Measurements from ENCODE around the gene WDR74. TPM values are rescaled to one million over a fixed set of nuclear protein-coding genes. Genes with fewer than 3 reads are reported as not detected.

The WDR74 gene
- 146 and 260 TPM in 2 replicates for total RNA-seq (2011; cell fraction: chromatin; rRNA removed; ENCODE audit: low replicate concordance)
- total RNA-seq (2011; cell fraction: nucleolus; rRNA removed), result 230 and 252 TPM in 2 replicates
- total RNA-seq (2011; cell fraction: nucleoplasm; rRNA removed), result 260 and 399 TPM in 2 replicates
- total RNA-seq (2014; rRNA removed) (210 and 239 TPM in 2 replicates), total RNA-seq (2014; rRNA removed; fragmentation: Illumina TruSeq; extraction: Trizol) (94.6 and 112 TPM in 2 replicates), total RNA-seq (2015; rRNA removed; fragmentation: Illumina TruSeq; extraction: Trizol) (122 and 128 TPM in 2 replicates), total RNA-seq (2021) (136 TPM in 2 replicates), polyA plus RNA-seq (2011; rRNA removed) (87.2 and 92.0 TPM in 2 replicates), polyA plus RNA-seq (2014; fragmentation: Illumina TruSeq; extraction: Trizol) (114 and 118 TPM in 2 replicates), polyA plus RNA-seq (2014; fragmentation: Nextera tagmentation; extraction: Ambion mirVana) (10 to 100 TPM; 32.7 to 46.2 TPM), polyA plus RNA-seq (2014; rRNA removed) (165 and 208 TPM in 2 replicates), polyA minus RNA-seq (2011; rRNA and poly(A)+ RNA removed) (96.2 and 110 TPM in 2 replicates), Bru-seq, nascent RNA (percentile 95 among the genes with signal in this experiment), BruChase-seq, experiment 1, labeled RNA remaining after a 2-hour chase (percentile 90 among the genes with signal in this experiment), BruChase-seq, experiment 2, labeled RNA remaining after a 6-hour chase (percentile 91 among the genes with signal in this experiment)
- polyA plus RNA-seq (2011; cell fraction: cytosol; rRNA removed), result 101 and 156 TPM in 2 replicates
- 223 and 302 TPM in 2 replicates for polyA plus RNA-seq (2011; cell fraction: nucleus; rRNA removed)
- polyA plus RNA-seq (2012), result 75.1 and 119 TPM in 2 replicates
- 51.0 and 53.7 TPM in 2 replicates for polyA minus RNA-seq (2011; cell fraction: cytosol; rRNA and poly(A)+ RNA removed)
- polyA minus RNA-seq (2011; cell fraction: nucleus; rRNA and poly(A)+ RNA removed), result 178 and 418 TPM in 2 replicates
- long read RNA-seq, experiment 1, transcript WDR74-201 (11 exons, 1,289 nt), result major isoform, 228 of 286 reads
- long read RNA-seq, experiment 1, partial matches to known transcripts, result 30 of 286 reads
- long read RNA-seq, experiment 1, other reads (novel, unspliced or antisense), result 23 of 286 reads
- long read RNA-seq, experiment 2, transcript WDR74-201 (11 exons, 1,289 nt), result major isoform, 101 of 154 reads
- long read RNA-seq, experiment 2, partial matches to known transcripts, result 29 of 154 reads
- long read RNA-seq, experiment 2, other reads (novel, unspliced or antisense), result 20 of 154 reads
- long read RNA-seq, experiment 3, transcript WDR74-201 (11 exons, 1,289 nt), result major isoform, 182 of 213 reads
- long read RNA-seq, experiment 3, partial matches to known transcripts, result 14 of 213 reads
- long read RNA-seq, experiment 3, other reads (novel, unspliced or antisense), result 16 of 213 reads

- Histone ChIP-seq H3K27ac (ENCODE audit: extremely low read depth, low read depth, low read length) (peak within 1 kb of the TSS; percentile 77), H2AFZ (ENCODE audit: low read depth, low read length) (peak within 1 kb of the TSS; percentile 70), H3K9ac (ENCODE audit: insufficient read depth in 1 of 2, low read depth in 2 of 2, low read length in 2 of 2) (peak within 1 kb of the TSS; percentile 87 to 99), H3K4me1 (replicated peaks in 1 of 2; ENCODE audit: control insufficient read depth in 2 of 2, insufficient read depth in 2 of 2, low read length in 2 of 2) (peaks cover 8 to 19% of the 10 kb centered on the region in 2 experiments; a peak in 3 of 5 replicates), H3K36me3 (ENCODE audit: control insufficient read depth, insufficient read depth, low read length) (peaks cover 38% of the 10 kb centered on the region), H3K27me3 (ENCODE audit: control insufficient read depth in 2 of 2, insufficient read depth in 2 of 2, low read length in 2 of 2) (no peaks in the 10 kb centered on the region), H3K9me3 (replicated peaks; ENCODE audit: control insufficient read depth, insufficient read depth, low read depth, low read length) (no peaks in the 10 kb centered on the region), H4K20me1 (replicated peaks; ENCODE audit: control insufficient read depth, insufficient read depth, low read length) (no peaks in the 10 kb centered on the region), H3K79me2 (ENCODE audit: control insufficient read depth, insufficient read depth, low read length) (peaks cover 42% of the 10 kb centered on the region), H3K4me2 (ENCODE audit: insufficient read depth, low read length) (peak within 1 kb of the TSS; percentile 92), H3K9me1 (ENCODE audit: control insufficient read depth, insufficient read depth, low read length) (no peaks in the 10 kb centered on the region), H3K4me3 (peak within 1 kb of the TSS; percentile 93)
- in situ Hi-C loops (cut with MboI), result no loop called here
- ATAC-seq (peak; percentile 67), FAIRE-seq (peak; percentile 79), DNase-seq (ENCODE audit: extremely low read depth in 1 of 4, low spot score in 3 of 4) (peak; percentile 71 to 96 (median 77))
- ChIA-PET POLR2A (interaction anchor here (0.6 to 4.1 kb wide), 18 partner anchors 7 to 439 kb away, joined by 3 to 403 read pairs (median 12); partner anchors contain the start of genes C11orf98, CSKMT, EEF1G and LBHD1), CTCF (ENCODE audit: low intra/inter-chr PET ratio) (no interaction called here)
- intact Hi-C loops (cut with micrococcal nuclease), result no loop called here
- BruUV-seq (replicated peaks), result no TSS peak
- WGBS (ENCODE audit: insufficient coverage, low coverage, missing lambda C conversion rate), result under 1% methylated on average over 60 of the region's 62 CpGs
- TF ChIP-seq RBM15 (IDR thresholded peaks at IDR 0.05; ENCODE audit: insufficient read depth, low read length) (no peak), ZNF644 (tag; IDR thresholded peaks at IDR 0.05; ENCODE audit: low read depth) (no peak), BACH1 (tag; IDR thresholded peaks at IDR 0.05) (peak; percentile 72; the same call in 1 of the 2 replicates), ATF4 (CRISPR knock-in tag; IDR thresholded peaks at IDR 0.05) (0 out of 2 replicates have a peak, but pooled peaks have one; percentile 15), NFATC3 (IDR thresholded peaks at IDR 0.05) (0 out of 2 replicates have a peak, but pooled peaks have one; percentile 27), TFAP4 (CRISPR knock-in tag; IDR thresholded peaks at IDR 0.05; ENCODE audit: borderline replicate concordance) (peak; percentile 88), ZNF449 (CRISPR knock-in tag; IDR thresholded peaks at IDR 0.05) (no peak), C11orf30 (IDR thresholded peaks at IDR 0.05; ENCODE audit: low read depth) (peak; percentile 98), FOXK1 (CRISPR knock-in tag; IDR thresholded peaks at IDR 0.05; ENCODE audit: borderline replicate concordance) (peak; percentile 84; the same call in 1 of the 2 replicates), PML (IDR thresholded peaks at IDR 0.05; ENCODE audit: low read length) (peak; percentile 76; the same call in 1 of the 2 replicates), PPARD (CRISPR knock-in tag; IDR thresholded peaks at IDR 0.05) (no peak)
Measured at GRCh38 chr11:62839050-62839945, at the start of gene WDR74. Gene WDR74 (minus strand): TSS chr11:62839590. CDS start chr11:62839570, 20 bp downstream.

Measured in K562 (cell line).